Brain microvascular endothelial cell (primary cell): ENCODE data around the gene SLC52A3.

Experiments
- DNase-seq: peaks from one replicate; pipeline ENCODE4 v3.0.0-alpha.2; 2020
- H3K27ac ChIP-seq: fragments of 250-450 bp; sonication (Bioruptor Pico); 2 replicates; pipeline ENCODE4 v1.5.1; 2020; ENCODE audit warnings: mild to moderate bottlenecking, moderate library complexity
- H3K27me3 ChIP-seq: fragments of 250-450 bp; sonication (Bioruptor Pico); replicated peaks from 2 replicates; pipeline ENCODE4 v1.5.1; 2020; ENCODE audit warnings: mild to moderate bottlenecking
- H3K36me3 ChIP-seq: fragments of 250-450 bp; sonication (Bioruptor Pico); replicated peaks from 2 replicates; pipeline ENCODE4 v1.5.1; 2020; ENCODE audit warnings: mild to moderate bottlenecking
- H3K4me3 ChIP-seq: 2 replicates; pipeline ENCODE4 v1.5.1; 2011; ENCODE audit warnings: low read depth, mild to moderate bottlenecking, control low read depth, low read length, moderate library complexity
- in situ Hi-C: cut with HindIII; loops from 2 replicates; pipeline ENCODE4 v1.10.0; 2017; ENCODE audit warnings: low sequenced_read_pairs, low pct_ligation_motif_present
- TF ChIP-seq, protein P1 (sequence below): IDR thresholded peaks from 2 replicates; pipeline ENCODE4 v1.5.1; 2011; ENCODE audit warnings: low read depth, mild to moderate bottlenecking, moderate library complexity, low read length, control low read depth, inconsistent platforms; ENCODE audit errors: missing control alignments

The SLC52A3 gene

DNA sequence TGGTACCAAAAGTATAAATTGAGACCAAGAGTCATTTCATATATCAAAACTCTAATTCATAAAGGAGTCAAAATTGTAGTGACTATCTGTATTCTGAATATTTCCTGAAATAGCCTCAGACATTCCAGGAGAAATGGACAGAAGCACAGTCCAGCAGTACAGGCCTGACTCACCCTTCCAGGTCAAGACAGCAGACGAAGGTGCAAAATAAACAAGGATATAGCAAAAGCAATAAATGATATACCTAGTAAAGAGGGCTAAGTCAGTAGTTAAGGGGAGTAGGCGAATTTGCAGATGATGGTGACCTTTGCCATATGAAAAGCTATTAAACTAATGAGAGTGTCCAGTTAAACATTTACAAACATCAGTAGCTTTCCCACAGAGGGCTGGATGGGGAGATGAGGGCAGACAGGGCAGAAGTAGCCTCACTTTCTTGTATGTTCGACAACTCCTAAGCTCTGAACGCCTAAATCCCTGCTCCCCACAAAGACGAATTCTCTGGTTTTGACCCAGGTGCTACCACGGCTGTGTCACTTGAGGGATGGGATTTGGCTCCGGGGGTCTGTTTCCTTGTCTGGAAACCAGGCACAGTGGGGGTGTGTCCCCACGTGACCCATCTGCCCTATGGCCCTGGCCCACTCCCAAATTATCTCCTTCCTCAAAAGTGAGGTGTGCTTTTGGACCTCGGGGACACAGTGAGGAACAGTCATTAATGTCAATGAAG, 3.6 kb upstream of the SLC52A3 start:
- no peak for DNase-seq
- no peak overlapping the region for H3K4me3 ChIP-seq
- in situ Hi-C loops: no loop called here
- H3K36me3 ChIP-seq: no peaks in the 10 kb centered on the region
- no peaks in the 10 kb centered on the region for H3K27me3 ChIP-seq
- TF ChIP-seq, protein P1, sequence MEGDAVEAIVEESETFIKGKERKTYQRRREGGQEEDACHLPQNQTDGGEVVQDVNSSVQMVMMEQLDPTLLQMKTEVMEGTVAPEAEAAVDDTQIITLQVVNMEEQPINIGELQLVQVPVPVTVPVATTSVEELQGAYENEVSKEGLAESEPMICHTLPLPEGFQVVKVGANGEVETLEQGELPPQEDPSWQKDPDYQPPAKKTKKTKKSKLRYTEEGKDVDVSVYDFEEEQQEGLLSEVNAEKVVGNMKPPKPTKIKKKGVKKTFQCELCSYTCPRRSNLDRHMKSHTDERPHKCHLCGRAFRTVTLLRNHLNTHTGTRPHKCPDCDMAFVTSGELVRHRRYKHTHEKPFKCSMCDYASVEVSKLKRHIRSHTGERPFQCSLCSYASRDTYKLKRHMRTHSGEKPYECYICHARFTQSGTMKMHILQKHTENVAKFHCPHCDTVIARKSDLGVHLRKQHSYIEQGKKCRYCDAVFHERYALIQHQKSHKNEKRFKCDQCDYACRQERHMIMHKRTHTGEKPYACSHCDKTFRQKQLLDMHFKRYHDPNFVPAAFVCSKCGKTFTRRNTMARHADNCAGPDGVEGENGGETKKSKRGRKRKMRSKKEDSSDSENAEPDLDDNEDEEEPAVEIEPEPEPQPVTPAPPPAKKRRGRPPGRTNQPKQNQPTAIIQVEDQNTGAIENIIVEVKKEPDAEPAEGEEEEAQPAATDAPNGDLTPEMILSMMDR: no peak
- H3K27ac ChIP-seq: no peak overlapping the region

GRCh38 chr20:770691-771090, 2.4 kb upstream of the SLC52A3 start:
- no peaks in the 10 kb centered on the region for H3K36me3 ChIP-seq
- H3K27ac ChIP-seq: no peak overlapping the region
- in situ Hi-C loops: no loop called here
- TF ChIP-seq, protein P1: no peak
- H3K27me3 ChIP-seq: no peaks in the 10 kb centered on the region
- H3K4me3 ChIP-seq: no peak overlapping the region
- DNase-seq: no peak

- in situ Hi-C loops: no loop called here
- H3K4me3 ChIP-seq: no peak overlapping the region
- no peak for DNase-seq
- no peak overlapping the region for H3K27ac ChIP-seq
- TF ChIP-seq, protein P1: no peak
- no peaks in the 10 kb centered on the region for H3K27me3 ChIP-seq
- no peaks in the 10 kb centered on the region for H3K36me3 ChIP-seq
Observed at GRCh38 chr20:766906-767305, 1.4 kb downstream of the SLC52A3 start.

DNA sequence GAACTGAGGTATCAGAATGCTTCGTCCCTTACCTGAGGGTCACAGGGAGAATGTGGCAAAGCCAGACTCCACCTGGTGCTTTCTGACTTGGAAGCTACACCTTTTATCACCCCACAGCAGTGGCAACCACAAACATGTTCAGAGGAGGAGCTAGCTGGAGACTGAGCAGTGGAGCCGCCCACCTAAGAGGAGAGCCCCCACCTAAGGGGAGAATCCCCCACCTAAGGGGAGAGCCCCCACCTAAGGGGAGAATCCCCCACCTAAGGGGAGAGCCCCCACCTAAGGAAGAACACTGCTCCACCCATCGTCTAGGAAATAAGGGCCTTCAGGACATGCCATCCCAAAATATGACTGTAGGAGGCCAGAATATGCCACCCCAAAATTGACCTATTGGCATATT, 4.0 kb downstream of the SLC52A3 start:
- H3K4me3 ChIP-seq: no peak overlapping the region
- no peak for DNase-seq
- TF ChIP-seq, protein P1: no peak
- H3K27me3 ChIP-seq: no peaks in the 10 kb centered on the region
- H3K36me3 ChIP-seq: no peaks in the 10 kb centered on the region
- in situ Hi-C loops: no loop called here
- H3K27ac ChIP-seq: no peak overlapping the region

DNA sequence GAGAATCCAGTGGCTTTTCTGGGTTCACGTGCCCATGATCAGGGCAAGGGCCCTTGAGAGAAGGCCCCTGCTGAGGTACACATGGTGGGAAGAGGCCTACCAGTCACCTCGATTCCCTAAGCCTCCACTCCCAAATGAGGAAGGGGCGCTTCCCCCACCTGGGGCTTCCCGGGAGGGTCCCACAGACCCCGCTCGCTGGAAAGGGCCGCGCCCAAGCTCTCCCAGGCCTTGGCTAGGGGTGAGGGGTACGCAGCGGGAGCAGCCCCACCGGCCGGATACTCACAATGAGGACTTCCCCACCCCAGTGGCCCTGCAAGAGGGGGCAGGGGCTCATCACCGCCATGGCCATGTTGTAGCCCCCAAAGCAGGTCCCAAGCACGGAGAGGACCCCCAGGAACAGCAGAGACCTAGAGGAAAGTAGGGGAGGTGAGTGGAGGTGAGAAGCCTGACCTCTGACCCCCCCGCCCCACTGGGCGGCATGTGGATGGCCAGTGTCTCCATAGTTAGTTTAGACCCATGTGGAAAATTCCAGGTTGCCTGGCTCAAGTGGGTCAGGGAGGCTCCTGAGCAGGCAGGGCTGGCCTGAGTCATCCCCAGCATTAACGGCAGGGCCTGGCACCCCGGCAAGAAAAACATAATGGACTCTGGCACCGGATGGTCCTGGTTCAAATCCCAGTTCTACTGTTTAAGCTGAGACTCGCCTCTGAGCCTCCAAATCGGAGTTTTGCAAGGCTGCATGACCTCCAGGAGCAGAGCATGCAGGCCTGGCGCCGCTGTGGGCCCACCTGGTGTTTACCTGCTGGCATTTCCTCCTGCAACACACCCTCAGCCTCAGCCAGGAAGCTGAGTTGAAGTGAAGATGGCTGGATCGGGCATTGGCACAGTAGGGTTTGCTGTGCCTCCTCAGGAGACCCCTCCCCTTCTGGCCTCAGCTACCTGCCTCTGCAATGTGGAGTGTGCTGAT, 6.6 kb downstream of the SLC52A3 start:
- TF ChIP-seq, protein P1: no peak
- in situ Hi-C loops: no loop called here
- no peak for DNase-seq
- no peaks in the 10 kb centered on the region for H3K36me3 ChIP-seq
- H3K4me3 ChIP-seq: no peak overlapping the region
- H3K27me3 ChIP-seq: no peaks in the 10 kb centered on the region
- no peak overlapping the region for H3K27ac ChIP-seq
